GM19238 (cell line): Measurements from ENCODE around the gene KLF12.

ENCODE experiments used
- DNase-seq: peaks from one replicate; pipeline ENCODE4 v3.0.0; 2011; ENCODE audit warnings: low spot score; ENCODE audit not compliant: insufficient read length

The KLF12 gene

DNA sequence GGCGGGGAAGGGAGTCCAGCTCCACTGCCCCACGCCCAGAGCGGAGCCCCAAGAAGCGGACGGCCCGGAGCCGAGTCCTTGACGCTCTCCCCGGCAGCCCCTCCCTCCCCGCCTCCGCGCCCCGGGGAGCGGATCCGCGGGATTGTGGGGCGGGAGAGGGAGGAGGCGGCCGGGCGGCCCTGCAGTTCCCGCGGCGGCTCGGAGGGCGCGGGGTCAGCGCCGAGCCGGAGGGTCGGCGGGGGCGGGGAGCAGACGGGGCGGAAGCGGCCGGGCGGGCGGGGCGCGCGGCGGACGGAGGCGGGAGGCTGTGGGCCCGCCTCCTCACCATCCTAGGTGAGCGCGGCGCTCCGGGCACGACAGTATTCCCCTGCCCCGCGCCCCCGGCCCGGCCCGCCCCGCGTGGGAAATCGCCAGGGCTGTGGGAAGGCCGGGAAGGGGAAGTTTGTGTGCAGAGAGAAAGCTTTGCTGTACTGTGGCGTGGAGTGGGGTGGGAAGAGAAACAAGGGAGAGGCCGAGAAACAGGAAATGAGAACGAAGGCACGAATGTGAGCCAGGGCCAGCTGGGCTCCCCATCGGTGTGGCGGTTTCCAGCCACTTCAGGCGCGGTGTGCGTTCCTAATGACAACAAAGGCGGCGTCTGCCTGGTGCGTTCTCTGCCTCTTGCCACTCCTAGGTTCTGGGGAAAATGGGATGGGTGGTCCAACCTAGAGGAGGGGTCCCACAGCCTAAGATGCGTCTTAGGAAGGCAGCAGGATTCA lies 1.3 kb upstream of the KLF12 start:
- DNase-seq = peak; percentile 59

DNA sequence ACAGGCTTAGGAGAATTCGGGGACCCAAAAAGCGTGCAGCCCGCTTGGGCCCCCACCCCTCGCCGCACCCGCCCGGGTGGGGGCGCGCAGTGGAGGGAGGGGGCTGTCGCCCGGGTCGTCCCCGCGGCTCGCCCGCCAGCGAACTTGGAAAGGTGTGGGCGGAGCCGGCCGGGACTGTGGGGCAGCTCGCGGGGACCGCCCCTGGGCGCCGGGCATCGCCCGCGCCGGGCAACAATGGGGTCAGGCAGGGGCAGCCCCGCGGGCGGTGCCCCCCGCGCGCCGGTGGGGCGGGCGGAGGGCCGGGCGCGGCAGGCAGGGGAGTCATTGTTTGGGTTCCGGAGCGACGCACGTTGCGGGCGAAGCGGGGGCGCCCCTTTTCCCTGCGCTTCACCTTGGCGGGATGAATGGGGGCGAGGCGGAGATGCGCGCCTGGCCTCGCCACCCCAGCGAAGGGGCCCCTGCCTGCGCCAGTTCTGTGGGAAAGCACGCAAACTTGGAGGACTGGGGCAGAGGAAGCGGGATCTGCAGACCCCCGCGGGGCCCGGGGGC lies 647 bp upstream of the KLF12 start:
- peak; percentile 38 for DNase-seq

DNA sequence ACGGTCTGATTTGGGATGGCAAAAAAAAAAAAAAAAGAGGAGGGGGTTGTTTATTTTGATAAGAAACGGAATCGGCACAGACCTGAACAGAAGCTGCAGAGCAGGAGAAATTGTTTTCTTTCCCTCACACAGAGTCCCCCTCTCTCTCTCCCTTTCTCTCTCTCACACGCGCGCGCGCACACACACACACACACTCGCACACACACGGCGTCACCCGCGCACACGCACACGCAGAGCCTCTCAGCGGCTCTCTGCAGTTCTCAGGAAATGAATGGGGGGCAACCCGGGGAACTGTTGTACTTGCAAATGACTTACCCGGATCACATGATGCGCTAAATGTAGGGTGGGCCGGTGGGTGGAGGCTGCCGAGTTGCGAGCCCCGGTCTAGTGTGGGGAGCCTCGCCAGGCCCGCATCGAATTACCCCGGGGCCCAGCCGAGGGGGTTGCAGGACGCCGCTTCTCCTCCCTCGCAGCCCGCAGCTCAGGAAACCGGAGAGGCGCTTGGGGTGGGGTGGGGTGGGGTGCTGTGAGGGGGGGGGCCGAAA lies 475 bp downstream of the KLF12 start:
- DNase-seq = peak; percentile 55

DNA sequence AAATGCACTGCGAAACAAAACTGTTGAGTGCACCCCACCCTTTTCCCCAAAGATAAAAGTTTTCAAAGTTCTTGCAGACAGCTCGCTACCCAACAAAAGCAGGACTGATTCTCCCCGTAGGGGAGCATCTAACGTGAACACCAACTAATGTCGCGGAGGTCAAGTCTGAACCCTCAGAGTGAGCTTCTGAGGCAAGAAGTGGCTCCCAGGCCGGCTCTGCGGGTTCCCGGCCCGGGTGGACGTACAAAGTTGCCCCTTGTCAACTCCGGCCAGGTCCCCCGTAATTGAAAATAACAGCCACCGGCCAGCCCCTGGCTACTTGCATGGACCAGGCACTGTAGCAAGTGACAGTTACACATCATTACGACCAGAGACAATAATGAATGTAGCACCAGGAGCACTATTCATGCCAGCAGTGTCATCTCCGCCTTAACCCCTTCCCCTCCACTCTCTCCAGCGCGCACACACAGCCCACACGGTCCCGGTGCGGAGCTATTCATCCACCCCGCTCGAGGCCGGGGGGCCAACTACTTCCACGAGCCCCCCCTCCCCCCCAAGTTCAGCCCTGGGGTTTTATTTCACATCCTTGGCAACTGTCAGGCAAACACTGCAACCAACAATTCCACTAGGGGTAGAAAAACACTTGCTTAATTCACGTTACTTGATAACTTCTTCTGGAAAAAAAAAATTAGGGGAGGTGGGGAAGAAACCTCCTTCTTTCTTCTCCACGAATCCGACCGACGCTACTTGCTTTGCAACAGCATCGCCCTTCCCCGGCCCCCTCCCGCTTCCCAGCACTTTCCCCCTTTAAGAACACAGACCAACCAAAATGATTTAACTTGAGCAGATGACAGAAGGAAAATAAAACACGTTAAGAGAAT lies 1.2 kb downstream of the KLF12 start:
- DNase-seq = no peak

DNA sequence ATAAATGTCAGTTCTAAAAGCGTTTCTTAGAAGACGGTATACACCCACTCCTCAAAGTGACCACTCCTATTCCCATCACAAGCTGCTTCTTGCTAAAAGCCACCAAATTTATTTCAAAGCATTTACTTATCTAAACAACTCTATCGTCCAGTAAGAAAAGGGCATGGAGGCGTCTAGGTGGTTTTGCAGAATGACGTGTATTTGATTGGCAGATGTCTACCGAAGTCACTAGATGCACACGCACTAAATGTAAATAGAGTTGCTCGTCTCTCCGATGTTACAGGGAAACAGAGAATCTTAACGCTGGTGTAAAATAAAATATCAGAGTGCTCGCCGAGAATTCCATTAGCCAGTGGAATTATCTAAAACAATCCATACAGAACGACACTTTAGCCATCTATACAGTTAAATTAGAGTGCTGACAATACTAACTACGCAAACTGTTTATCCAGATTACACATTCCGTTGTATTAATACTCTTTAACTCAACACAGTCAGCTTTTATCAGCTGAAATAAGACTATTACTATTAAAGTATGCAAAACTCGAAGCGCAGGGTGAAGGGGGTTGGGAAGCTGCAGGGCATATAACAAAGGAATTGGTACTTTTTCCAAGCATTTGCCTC lies 1.9 kb downstream of the KLF12 start:
- DNase-seq = no peak

DNA sequence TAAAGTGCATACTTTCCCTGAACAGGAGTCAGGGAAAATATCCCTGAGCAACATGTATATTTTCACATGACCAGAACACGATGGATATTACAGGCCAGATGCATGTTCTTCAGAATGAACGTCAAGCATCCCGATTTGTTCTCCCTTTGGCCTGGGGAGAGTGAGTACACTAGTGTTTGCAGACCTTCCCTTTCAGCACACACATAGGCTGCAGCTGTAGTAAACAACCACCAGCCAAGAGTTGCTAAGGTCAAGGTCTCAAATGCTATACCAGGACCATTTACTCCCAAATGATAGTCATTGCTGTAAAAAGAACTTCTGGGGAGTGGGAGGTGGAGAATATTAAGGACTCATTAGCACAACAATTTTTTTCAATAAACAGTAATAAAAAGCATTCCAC lies 3.0 kb downstream of the KLF12 start:
- no peak for DNase-seq

DNA sequence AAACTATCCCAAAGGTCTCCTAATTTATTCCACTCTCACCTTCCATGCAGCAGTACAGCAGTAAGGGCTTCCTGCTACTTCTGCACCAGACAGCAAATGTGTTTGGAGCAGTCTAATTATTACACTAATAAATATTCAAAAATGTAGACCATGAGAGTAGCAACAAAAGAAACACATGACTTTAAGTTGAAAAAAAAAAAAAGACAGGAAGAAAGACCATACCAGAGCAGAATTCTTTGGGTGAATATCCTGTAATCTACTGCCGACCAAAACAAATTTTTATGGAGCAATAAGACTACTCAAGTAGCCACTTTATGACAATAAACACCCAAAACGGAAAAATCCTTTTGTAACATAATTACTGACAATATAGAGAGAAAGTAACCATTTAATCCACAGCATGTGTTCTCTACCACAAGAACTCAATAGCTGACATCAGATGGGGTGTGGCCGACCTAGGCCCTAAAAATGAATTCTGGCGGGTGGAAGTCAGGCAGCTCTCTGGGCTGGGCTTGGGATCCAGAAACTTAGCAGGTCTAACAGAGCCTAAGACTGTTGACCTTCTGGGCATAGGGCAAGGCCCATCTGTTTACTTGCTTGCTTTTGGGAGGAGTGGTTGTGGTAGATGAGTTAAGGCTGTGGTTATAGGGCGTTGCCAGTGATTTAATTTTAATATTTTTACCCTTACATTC lies 4.6 kb downstream of the KLF12 start:
- DNase-seq = no peak

DNA sequence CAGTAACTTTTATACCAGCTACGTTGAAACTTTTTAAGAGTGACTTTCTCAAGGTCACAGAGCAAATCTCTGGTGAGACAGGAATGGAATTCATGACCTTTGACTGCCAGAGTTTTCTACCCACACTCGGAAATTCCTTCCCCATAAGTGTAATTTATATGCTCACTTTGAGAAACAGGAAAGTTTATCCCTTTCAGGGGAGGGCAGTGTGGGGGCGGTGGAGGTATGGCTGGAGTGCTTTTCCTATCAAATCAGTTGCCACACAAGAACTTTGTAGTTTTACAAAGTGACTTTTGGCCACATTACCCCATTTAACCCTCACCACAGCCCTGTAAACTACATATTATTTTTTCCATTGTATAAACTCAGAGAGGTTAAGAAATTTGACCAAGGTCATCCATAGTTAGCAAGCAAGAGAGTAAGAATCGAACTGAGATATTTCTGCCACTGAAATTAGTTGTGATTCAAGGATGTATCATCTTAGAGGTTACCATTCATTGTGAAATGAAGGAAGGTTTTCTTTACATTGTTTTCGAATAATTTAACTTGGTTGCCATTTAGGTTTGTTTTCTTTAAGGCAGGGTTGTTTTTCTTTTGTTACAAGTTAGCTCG lies 5.9 kb downstream of the KLF12 start:
- DNase-seq = no peak

DNA sequence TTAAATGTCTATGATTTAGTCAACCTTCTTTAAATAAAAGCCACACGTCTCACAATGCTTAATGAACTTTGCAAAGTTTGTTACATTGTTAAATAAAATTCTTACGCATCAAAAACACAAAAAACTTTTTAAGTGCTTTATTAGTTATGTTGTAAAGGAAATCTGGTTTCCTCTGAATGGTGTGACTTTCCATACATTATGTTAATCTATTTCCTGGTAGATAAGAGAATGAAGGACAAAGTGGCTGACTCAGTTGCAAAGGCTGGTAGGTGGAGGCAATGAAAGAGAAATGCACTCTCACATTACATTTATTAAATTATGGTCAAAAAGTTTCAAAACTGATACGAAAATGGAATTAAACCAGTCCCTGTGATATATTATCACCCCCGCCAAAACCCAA lies 15.9 kb downstream of the KLF12 start:
- DNase-seq = no peak

DNA sequence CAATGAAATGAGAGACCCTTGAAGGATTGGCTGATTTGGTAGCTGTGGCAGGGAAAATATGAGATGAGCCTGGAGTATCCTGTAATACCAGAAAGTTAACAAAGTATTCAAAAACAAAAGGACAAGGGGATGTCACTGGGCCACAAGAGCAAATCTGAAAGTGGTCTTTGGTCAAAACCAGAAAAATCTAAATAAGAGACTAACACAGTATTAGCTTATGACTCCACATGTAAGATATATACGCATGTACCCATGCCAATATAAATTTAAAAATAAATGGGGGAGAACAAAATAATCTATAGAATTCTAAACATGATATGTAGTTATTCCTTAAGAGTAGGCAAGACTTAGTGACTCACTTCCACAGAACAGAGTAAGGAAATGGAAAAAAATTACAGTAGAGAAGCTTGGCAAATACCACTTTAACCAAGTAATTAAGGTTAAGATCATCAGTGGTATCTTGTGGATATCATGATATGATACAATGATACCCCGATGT lies 16.9 kb downstream of the KLF12 start:
- no peak for DNase-seq

DNA sequence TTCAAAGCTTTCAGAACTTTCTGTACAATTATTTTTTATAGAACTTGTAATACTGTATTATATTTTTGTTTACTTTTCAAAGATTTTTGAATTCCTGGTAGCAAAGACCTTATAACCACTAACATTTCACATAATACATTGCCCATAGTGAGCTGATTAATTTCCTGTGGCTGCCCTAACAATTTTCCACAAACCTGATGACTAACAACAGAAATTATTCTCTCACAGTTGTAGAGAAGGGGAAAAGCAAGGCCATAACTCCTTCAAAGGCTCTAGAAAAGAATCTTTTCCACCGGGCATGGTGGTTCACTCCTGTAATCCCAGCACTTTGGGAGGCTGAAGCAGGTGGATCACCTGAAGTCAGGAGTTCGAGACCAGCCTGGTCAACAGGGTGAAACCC lies 19.1 kb downstream of the KLF12 start:
- DNase-seq = no peak

DNA sequence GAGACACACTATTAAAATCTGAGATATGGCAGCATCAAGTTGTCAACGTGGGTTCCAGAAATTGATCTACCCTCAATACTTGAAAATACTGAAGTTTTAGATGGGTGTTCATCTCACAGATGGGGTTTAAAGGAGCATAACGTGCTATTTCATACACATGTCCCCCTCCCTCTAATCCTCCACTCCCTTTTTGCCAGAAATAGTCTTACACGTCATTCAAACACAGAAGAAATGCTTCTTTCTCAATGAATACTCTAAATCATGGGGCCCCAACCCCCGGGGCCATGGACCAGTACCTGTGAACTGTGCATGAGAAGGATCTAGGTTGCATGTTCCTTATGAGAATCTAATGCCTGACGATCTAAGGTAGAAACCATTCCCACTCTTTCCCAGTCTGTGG lies 19.6 kb downstream of the KLF12 start:
- no peak for DNase-seq

DNA sequence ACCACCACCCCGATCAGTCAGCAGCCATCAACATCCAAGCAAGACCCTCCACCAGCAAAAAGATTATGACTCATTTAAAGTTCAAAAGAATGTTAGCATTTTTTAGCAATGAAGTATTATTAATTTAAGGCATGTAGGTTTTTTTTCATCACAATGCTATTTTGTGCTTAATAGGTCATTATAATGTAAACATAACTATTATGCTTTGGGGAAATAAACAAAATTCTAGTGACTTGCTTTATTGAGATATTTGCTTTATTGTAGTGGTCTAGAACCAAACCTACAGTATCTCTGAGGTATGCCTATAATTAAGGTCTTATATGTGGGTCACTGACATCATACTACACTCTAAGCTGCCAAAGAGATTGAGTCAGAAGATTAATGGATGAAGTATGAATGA lies 20.0 kb downstream of the KLF12 start:
- no peak for DNase-seq

DNA sequence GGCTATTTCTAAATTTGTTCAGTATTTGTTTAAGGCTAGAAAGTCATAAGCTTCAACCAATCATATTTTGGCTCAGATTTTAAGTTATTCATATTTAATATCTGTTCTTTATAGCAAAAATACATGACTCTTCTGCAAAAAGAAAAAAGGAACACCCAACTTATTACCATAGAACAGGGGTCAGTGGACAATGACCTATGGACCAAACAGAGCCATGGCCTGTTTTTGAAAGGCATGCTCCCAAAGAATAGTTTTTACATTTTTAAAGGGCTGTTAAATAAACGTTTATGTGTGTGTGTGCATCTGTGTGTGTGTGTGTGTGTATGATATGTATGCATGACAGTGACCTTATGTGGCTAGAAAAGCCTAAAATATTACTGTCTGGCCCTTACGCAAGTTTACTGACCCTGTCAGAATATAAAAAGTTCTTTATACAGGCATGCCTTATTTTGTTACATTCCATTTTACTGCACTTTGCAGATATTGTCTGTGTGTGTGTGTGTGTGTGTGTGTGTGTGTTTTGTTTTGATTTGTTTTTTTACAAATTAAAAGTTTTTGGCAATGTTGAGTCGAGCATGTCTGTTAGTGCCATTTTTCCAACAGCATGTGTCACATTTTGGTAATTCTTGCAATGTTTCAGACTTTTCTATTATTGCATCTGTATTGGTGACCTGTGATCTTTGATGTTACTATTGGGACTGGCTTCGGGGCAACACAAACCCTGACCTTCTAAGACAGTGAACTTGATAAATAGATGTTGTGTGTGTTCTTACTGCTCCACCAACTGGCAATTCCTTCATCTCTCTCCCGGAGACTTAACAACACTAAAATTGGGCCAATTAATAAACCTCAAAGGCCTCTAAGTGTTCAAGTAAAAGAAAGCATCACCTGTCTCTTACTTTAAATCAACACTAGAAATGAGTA lies 22.0 kb downstream of the KLF12 start:
- DNase-seq = no peak

DNA sequence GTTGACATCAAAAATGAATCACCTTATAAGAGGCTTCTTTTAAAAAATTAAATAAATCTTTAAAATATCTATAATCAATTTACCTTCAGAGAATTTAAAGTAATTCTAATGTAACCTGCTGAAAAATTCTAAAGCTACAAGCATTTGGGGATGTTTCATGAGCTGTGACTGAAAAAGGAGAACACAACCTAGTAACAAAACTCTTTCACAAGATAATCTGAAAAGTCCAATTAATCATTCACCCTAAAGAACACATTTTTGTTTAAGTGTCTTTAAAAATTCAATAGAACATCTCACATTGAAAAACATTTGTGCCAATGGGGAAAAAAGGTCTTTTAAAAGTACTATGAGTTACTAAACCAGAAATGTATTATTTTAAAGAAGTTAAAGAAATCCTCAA lies 22.8 kb downstream of the KLF12 start:
- no peak for DNase-seq

DNA sequence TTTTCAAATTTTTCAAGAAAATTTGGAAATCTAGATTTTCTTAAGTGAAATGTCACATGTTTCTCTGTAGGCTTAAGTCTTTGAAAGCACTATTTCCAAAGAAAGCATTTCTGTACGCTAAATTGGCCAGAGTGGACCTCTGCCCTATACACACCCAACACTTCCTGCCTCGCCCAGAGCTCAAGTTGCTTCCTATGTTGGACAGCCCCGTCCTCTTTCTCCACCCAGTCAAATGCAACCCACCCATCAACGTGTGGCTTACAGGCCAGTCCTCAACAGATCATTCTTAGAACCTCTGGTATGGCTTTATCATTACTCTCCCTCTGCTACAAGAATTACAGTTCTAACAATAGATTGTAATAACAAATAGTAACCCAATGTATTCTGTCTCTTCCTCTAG lies 24.2 kb downstream of the KLF12 start:
- no peak for DNase-seq

DNA sequence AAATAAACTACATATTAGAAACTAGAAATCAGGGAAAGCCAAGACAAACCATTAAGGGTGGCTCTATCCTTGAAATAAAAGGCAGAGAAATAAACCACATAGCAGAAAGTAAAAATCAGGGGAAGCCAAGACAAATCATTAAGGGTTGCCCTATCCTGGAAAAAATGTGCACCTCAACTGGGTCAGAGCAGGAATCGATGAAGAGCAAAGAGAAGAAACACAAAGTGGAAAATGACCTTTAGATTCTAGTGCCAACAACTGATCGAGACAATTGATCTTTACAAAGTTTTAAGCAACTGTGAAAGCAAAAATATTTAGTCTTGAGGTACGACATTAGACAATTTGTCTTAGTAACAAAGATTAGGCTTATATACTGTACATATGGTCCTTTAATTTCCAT lies 26.6 kb downstream of the KLF12 start:
- DNase-seq = no peak

DNA sequence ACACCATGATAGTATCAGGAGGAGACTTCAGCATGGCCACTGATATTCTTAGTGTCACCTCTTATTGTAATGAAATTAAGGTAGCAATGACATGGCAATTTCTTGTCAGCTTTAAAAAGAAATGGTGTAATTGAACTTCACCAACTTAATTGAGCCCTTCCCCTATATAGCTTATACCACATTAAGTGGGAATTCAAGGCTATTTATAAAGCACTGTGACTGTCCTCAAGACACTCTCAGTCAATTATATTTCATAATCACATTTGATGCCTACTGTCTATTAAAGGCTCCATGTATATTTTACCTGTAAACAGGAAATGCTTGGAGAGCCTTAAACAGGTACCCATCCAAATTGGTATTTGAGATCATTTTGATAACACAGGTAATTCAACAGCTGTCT lies 28.3 kb downstream of the KLF12 start:
- no peak for DNase-seq

DNA sequence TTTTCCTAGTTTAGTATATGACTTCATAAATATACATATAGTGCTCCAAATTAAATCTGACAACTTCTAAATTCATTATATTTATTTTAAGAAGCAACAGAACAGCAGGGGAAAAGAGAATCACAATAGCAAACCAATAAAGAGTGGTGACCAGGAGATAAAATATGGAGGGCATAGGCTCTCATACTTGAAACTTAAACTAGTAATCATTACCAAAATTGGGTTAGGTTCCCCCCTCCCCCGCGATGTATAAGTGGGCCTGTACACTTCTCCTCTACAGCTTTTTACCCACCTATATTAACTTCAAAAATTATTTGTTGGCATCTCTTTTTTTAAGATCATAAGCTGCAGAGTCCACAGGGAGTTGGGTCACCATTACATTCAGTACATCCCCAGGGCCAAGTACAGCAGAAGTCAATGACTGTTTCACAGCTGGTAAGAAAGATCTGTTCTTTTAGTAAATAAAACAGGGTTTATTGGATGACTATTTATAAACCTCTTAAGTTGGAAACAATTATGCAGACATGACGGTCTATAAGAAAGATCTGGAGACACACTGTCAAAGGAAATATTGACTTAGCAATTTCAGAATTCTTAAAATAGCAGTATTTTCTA lies 29.4 kb downstream of the KLF12 start:
- DNase-seq = no peak
